ENCODE measurements around the gene ME1.

DNA sequence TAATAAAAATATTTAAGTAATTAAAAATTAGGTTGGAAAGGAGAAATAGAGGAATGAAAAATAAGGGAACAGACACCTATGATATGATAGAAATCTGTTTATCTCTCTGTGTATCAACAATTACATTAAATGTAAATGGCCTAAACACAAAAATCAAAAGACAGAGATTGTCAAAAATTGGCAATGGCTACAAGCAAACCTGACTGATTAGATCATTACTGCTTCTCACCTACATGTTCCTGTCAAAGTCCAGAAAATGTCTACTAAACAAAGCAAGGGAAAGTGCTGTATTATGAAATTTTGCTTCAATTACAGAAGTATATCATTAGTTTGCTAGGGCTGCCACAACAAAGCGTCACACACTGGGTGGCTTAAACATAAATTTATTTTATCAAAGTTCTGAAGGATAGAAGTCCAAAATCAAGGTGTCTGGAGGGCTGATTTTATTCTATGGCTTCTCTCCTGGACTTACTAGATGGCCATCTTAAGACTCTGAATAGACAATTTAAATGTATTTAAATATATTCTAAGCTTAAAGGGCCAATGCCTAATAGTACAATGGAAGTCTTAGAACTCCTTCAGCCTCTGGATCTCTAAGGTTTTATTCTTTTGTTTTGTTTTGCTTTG, 6.3 kb downstream of the ME1 start:
- TF ChIP-seq, protein P1, sequence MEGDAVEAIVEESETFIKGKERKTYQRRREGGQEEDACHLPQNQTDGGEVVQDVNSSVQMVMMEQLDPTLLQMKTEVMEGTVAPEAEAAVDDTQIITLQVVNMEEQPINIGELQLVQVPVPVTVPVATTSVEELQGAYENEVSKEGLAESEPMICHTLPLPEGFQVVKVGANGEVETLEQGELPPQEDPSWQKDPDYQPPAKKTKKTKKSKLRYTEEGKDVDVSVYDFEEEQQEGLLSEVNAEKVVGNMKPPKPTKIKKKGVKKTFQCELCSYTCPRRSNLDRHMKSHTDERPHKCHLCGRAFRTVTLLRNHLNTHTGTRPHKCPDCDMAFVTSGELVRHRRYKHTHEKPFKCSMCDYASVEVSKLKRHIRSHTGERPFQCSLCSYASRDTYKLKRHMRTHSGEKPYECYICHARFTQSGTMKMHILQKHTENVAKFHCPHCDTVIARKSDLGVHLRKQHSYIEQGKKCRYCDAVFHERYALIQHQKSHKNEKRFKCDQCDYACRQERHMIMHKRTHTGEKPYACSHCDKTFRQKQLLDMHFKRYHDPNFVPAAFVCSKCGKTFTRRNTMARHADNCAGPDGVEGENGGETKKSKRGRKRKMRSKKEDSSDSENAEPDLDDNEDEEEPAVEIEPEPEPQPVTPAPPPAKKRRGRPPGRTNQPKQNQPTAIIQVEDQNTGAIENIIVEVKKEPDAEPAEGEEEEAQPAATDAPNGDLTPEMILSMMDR (conservative IDR thresholded peaks at IDR 0.05 in 1 of 2, IDR thresholded peaks at IDR 0.05 in 1 of 2; ENCODE audit: extremely low read depth in 1 of 2, insufficient read depth in 1 of 2, low read depth in 1 of 2, low read length in 2 of 2): no peak
- TF ChIP-seq EZH2 (IDR thresholded peaks at IDR 0.05; ENCODE audit: borderline replicate concordance, low read length): no peak

Data from mammary epithelial cell (primary cell).